Kidney tubule cell (primary cell): ENCODE measurements around the gene MYMX.
"Not testable (repeated sequence)": the region's sequence is repeated elsewhere in the genome, so short reads cannot be mapped to it uniquely, and the experiment has no call there.

Experiments
- DNase-seq: peaks from one replicate; pipeline ENCODE4 v3.0.0-alpha.2; 2018; ENCODE audit warnings: low spot score

The MYMX gene

GRCh38 chr6:44216677-44217331 is at the start of gene MYMX:
Gene MYMX (plus strand): TSS chr6:44216926. CDS start chr6:44217472, 546 bp downstream.
- no peak for DNase-seq

- no peak for DNase-seq
These were observed 49.2 kb upstream of the MYMX start for GRCh38 chr6:44167567-44167966.

- no peak for DNase-seq
These were observed 47.6 kb upstream of the MYMX start for GRCh38 chr6:44169154-44169553.

- no peak for DNase-seq
These were observed 46.7 kb upstream of the MYMX start for GRCh38 chr6:44169886-44170570.

GRCh38 chr6:44171899-44172546 is 44.7 kb upstream of the MYMX start:
- DNase-seq = no peak

GRCh38 chr6:44172731-44173500 is 43.8 kb upstream of the MYMX start:
- DNase-seq = peak; percentile 90

GRCh38 chr6:44176130-44176761 is 40.5 kb upstream of the MYMX start:
- DNase-seq = no peak

- no peak for DNase-seq
These were observed 39.8 kb upstream of the MYMX start for GRCh38 chr6:44176762-44177509.

GRCh38 chr6:44177691-44178423 is 38.9 kb upstream of the MYMX start:
- peak; percentile 80 for DNase-seq

GRCh38 chr6:44178424-44179071 is 38.2 kb upstream of the MYMX start:
- DNase-seq = no peak

- peak; percentile 42 for DNase-seq
These were observed 37.6 kb upstream of the MYMX start for GRCh38 chr6:44179072-44179536.

- no peak for DNase-seq
These were observed 37.1 kb upstream of the MYMX start for GRCh38 chr6:44179648-44180047.

GRCh38 chr6:44180406-44180805 is 36.3 kb upstream of the MYMX start:
- no peak for DNase-seq

GRCh38 chr6:44180886-44181285 is 35.8 kb upstream of the MYMX start:
- no peak for DNase-seq

- not testable (repeated sequence) for DNase-seq
These were observed 34.9 kb upstream of the MYMX start for GRCh38 chr6:44181784-44182183.

GRCh38 chr6:44182911-44183390 is 33.8 kb upstream of the MYMX start:
- no peak for DNase-seq

- DNase-seq = no peak
These were observed 32.9 kb upstream of the MYMX start for GRCh38 chr6:44183783-44184182.

GRCh38 chr6:44185356-44185755 is 31.4 kb upstream of the MYMX start:
- peak; percentile 30 for DNase-seq

GRCh38 chr6:44185953-44186634 is 30.6 kb upstream of the MYMX start:
- no peak for DNase-seq
